K562 treated with DMSO at 1 percent for 4 hours (cell line): ENCODE data around the gene EDIL3. TPM values are rescaled to one million over a fixed set of nuclear protein-coding genes. Genes with fewer than 3 reads are reported as not detected.

Source experiments
- total RNA-seq: library from RNA; unstranded; fragments of 300-600 nt; gene quantifications from 2 replicates; pipeline ENCODE4 v1.2.3, GENCODE V29; 2022; ENCODE audit not compliant: insufficient read depth

Gene EDIL3
- total RNA-seq: not detected in 2 replicates

DNA sequence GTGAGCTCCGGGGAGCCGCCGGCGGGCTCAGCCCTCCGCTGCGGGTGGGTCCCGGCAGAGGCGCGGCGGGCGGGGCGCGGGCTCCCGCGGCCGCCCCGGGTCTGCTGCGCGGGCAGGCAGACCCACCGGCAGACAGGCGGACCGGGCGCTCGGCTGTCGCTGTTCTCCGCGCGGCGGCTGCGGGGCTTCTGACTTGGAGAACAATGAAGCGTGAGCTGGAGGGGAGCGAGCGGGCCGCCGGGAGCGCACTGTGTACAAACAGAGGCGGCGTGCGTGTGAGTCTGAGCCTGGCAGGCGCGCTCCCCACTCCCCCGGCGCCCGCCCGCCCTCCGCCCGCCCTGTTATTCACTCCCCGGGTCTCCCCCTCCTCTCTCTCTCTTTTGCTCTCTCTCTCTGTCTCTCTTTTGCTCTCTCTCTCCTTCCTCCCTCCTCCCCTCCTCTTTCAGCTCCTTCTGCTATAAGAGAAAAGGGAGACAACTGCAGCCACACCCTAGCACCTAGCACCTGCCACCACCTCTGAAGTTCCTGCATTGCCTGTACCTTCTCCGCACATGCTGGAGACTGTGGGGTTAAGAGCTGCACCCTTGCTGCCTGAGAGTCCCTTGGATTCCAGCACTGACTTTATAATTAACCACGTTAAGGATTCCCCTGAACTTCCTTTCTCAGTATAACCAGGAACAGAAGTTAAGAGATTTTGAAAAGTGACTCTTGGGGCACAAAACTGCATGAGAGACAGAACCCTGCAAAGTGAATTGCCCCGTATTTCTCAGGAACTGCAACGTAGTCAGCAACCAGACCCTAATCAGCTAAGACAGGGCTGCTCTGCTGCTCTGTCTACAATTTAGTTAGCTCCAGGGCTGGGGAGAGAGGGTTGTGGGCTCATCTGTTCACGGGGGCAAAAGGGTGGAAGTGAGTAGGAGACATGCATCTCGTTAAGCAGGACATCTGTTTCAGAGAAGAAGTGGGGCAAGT is at the start of gene EDIL3:
Gene EDIL3 (minus strand): TSS at position 277 of the 972 bp plus-strand sequence. CDS start 506 bp downstream, outside the sequence.

